ENCODE data around the gene KLK4.

The KLK4 gene, protein sequence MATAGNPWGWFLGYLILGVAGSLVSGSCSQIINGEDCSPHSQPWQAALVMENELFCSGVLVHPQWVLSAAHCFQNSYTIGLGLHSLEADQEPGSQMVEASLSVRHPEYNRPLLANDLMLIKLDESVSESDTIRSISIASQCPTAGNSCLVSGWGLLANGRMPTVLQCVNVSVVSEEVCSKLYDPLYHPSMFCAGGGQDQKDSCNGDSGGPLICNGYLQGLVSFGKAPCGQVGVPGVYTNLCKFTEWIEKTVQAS

DNA sequence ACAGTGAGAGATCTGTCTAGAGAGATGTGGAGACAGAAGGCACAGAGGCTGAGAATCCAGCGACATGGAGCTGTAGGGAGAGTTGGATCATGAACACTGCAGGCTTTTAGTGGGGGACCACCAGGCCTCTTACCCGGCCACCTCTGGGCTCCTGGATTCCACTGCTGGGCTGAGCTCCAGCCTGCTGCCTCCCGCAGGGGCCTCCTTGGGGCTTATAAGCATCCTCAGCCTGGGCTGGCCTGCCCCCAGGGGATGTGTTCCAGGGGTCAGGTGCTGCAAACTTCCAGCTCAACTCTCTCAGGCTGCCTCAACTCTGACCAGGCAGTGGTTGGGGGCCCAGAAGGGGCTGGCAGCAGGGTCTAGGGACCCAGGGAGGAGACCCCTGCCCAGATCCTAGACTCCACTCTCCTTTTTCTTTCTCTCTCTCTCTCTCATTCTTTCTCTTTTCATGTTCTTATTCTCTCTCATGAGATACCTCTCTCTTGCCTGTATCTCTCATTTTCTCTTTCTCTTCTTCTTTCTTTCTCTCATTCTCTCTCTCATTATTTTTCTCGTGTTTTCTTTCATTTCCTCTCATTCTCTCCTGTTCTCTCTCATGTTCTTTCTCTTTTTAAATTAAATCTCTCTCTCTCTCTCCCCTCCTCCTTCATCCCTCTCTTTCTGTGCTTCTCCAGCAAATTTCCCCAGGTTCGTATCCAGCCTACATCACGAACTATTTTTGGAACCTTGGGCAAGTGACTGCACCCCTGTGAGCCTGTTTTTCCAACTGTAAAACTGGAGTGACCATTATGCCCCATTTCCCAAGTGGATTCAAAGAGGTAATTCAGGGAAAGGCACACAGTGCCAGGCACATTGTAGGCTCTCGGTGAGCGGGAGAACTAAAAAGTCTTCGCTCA lies at the start of gene KLK4:
TSS of gene KLK4 (minus strand) at position 190 of the 896 bp plus-strand sequence. CDS start 657 bp downstream, outside the sequence.
- DNase-seq = no peak

DNA sequence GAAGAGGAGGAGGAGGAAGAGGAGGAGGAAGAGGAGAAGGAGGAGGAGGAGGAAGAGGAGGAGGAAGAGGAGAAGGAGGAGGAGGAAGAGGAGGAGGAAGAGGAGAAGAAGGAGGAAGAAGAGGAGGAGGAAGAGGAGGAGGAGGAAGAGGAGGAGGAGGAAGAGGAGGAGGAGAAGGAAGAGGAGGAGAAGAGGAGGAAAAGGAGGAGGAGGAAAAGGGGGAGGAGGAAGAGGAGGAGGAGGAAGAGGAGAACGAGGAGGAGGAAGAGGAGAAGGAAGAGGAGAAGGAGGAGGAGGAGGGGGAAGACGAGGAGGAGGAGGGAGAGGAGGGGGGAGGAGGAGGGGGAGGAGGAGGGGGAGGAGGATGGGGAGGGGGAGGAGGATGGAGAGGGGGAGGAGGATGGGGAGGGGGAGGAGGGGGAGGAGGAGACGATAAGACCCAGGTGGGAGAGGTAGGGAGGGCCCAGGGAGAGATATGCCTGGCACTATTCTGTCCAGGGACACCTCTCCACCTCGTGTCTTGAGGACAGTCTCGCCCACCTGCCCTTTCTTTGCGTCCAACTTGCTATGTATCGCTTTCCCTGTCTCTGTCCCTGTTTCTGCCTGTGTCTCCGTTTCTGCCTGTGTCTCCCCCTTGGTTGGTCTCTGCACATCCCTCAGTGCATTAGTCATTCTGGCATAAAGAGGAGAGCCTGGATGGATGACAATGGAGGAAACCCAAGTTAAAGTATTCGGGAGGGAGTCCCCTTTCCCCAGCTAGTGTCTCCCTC lies 48.7 kb upstream of the KLK4 start:
- DNase-seq = no peak

DNA sequence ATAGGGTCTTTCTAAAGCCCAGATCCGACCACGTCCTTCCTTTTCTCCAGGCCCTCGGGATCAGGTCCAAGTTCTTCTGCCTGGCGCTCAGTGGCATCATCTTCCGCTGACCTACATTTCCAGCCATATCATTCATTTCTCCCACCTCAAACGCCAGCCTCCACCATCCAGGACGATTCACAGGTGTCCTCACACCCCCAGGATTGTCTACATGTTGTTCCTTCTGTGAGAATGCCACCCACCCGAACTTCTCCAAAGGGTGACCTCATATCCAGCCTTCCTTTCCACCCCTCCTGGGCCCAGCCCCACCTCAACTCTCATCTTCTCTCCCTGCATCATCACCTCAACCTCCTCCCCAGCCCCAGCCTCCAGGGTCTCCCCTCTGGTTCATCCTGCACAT lies 46.4 kb upstream of the KLK4 start:
- DNase-seq = no peak

DNA sequence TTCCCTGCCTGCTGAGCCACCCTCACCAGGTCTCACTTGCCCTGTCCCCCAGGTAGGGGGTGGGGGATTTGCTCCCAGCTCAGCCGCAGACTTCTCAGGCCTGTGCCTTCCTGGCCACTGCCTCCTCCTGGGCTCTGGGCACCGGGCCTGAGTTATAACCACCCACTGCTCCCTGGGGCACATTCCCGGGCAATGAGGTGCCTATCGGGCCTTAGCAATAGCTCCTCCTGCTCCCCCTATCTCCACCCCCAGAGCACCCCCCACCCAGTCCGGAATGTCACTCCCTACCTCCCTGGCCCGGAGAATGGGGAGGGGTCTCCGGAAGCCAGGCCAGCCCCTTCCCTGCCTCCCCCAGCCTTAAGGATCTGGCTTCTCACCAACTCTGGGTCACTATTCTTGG lies 41.7 kb upstream of the KLK4 start, which contains the start of gene KLK5:
TSS of gene KLK5 (minus strand) at position 129 of the 400 bp plus-strand sequence. CDS start 381 bp downstream, outside the sequence.
- no peak for DNase-seq

DNA sequence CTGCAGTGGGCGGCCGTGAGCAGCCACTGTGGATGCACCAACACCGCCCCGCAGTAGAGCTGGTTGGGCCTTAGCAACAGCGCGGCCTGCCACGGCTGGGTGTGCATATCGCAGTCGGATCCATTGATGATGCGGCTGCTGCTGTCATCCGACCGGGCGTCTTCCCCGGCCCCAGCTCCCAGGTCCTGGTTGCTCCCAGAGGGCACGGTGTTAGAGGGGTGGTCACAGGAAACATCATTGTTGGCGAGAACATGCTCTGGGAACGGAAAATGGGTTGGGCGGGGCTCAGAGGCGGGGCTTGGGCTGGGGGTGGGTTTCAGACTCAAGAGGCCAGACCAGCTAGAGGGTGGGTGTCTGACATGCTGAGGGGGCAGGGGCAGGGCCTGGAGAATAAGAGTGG lies 38.7 kb upstream of the KLK4 start:
- no peak for DNase-seq

DNA sequence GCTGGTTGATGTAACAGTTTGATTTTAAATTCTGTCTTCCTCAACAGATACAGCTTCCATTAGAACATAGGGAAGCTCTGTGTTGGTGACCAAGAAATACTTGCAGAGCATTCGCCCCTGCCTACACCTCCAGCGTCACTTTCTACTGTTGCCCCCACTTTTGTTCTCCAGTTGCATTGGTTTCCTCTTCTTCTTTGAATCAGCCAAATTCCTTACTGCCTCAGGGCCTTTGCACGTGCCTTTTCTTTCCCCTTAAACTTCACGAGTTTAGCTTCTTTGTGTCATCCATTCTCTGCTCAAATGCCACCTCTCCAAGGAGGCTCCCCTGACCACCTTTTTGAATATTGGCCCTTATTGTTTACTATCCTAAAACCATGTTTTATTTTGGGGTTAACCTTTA lies 35.9 kb upstream of the KLK4 start:
- DNase-seq = no peak

DNA sequence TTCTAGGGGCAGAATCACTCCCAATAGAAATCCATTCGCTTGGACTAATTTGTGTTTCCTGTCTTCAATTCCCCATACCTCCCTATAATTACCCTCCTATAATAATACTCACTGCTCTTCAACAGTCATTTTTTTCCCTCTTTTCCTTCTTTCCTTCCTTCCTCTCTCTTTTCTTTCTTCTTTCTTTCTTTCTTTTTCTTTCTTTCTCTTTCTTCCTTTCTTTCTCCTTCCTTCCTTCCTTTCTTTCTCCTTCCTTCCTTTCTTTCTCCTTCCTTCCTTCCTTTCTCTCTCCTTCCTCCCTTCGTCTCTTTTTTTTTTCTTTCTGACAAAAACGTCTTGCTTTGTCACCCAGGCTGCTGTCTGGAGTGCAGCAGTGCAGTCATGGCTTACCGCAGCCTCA lies 33.6 kb upstream of the KLK4 start:
- DNase-seq = no peak

DNA sequence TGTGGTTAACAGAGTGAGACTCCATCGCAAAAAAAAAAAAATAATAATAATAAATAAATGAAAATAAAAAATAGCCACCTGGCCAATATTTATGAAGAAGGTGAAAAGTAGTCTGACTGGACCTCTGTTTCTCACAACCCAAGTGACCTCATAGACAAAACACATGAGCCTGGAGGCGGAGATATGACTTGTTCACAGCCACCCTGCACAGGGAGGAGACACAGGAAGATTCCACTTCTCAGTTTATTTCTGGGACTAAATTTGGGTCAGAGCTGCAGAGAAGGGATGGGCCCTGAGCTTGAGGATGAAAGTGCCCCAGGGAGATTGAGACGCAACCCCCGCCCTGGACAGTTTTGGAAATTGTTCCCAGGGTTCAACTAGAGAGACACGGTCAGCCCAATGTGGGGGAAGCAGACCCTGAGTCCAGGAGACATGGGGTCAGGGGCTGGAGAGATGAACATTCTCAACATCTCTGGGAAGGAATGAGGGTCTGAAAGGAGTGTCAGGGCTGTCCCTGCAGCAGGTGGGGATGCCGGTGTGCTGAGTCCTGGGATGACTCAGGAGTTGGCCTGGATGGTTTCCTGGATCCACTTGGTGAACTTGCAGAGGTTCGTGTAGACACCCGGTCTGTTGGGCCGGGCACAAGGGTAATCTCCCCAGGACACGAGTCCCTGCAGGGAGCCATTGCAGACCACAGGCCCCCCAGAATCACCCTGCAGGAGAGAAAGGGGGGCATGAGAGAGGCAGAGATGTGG lies 32.1 kb upstream of the KLK4 start:
- DNase-seq = no peak

DNA sequence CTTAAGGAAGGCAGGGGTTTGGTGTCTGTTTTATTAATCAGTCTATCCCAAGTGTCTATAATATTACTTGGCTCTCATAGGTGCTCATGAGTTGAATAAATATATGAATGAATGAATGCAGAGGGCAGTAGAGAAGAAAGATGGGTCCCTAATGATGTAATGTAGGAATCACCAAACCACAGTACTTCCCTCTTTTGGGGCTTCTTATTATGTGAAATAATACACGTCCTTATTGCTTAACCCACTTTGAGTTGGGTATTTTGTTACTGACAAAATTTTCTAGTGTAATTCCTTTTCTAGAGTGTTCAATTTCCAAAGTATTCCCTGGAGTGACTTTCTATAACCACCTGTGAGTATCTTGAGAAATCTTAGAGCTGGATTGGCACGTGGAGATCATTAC lies 28.4 kb upstream of the KLK4 start:
- DNase-seq = no peak

DNA sequence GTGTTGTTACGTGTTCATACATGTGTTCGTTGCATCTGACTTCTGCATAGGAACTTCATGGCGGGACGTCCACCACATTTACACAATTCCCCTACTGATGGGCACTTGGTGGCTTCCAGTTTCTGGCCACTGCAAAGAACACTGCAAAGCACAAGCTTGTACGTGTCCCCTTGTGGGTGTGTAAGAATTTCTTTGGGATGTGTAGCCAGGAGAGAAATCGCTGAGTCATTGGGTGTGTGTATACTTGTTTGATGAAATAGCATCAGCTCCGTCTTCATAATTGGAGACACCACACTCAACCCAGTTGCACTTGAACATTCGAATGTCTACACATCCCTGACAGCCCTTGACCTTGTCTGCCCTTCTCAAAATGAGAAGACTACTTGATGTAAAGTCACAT lies 22.4 kb upstream of the KLK4 start:
- no peak for DNase-seq

DNA sequence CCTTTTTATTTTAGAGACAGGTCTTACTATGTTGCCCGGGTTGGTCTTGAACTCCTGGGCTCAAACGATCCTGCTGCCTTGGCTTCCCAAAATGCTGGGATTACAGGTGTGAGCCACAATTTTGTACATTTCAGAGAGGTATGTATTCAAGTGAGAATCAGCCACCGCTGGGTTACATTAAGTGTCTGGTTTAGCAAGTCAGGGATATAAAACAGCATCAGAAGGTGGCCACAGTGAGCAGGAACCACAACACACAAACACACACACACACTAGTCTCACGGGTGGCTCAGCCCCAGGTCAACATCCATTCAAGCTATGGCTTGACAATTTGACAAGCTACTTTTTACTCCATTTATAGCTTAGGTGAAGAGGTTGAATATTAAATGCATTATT lies 21.5 kb upstream of the KLK4 start:
- DNase-seq = no peak

DNA sequence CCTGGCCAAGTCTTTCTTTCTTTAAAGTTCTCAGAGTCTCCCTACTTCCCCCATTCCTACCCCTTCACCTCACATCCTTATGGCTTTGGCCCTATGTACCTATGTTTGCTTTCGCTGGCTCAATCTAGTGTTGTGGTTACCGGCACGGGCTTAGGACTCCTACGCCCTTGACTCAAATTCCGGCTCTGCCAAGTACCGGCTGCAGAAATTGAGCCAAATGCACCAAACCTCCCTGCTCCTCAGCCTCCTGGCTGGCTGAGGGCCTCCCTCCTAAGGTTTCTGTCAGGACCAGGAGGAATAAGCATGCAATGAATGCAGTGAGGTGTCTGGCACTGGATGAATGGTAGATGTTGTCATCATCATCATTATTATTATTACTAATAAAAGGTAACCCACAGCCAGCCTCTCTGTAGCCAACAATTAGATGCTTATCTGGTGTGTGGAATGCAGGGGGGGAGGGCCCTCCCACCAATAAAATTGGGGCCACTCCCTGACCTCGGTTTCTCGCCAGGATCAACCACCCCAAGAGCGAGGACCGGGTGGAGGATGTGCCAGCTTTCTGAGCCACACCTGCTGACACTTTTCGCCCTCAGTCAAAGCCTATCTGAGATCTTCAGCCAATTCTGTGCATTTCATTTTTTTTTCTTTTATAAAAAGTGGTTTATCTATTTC lies 21.0 kb upstream of the KLK4 start:
- no peak for DNase-seq

DNA sequence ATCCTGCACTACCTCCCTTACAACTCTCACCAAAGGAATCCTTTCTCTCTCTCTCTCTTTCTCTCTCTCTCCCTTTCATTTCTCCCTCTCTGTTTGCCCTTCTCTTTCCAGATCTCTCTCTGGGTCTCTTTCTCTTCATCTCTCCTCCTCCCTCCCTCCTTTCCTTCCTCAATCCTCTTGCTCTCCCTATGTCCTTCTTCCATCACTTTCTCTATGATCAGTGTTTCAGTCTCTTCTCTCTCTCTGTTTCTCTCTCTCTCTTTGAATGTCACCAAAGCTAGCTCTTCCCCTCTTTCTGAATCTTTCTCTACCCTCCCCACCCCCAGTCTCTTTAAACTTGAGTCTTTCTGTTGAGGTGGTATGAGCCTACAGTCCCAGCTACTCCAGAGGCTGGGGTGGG lies 19.8 kb upstream of the KLK4 start:
- DNase-seq = no peak

DNA sequence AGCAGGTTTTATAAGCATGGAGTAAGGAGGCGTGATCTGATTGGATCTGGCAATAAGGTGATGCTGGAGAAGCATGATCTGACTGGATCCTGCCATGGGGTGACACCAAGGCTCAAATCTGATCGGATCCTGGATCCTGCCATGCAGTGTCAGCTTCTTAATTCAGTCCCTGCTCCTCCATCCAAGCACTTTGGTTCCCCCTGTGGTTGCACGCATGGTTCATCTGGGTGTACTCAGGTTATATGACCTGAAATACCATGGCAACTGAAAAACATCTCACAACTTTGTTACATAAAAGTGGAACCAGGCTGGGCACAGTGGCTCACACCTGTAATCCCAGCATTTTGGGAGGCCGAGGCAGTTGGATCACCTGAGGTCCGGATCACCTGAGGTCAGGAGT lies 17.6 kb upstream of the KLK4 start:
- no peak for DNase-seq

DNA sequence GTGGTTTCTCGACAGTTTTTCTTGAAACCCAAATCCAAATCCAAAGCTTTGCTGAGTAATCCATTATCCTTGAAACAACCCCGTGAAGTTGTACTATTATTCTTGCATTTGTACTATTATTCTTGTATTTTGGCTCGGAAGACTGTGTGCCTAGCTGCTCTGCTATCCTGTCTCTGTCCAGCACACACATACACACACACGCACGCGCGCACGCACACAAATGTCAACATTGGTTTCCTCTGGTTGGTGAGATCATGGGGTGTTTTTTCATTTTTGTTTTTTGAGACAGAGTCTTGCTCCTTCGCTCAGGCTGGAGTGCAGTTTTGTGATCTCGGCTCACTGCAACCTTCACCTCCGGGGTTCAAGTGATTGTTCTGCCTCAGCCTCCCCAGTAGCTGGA lies 14.9 kb upstream of the KLK4 start:
- no peak for DNase-seq

DNA sequence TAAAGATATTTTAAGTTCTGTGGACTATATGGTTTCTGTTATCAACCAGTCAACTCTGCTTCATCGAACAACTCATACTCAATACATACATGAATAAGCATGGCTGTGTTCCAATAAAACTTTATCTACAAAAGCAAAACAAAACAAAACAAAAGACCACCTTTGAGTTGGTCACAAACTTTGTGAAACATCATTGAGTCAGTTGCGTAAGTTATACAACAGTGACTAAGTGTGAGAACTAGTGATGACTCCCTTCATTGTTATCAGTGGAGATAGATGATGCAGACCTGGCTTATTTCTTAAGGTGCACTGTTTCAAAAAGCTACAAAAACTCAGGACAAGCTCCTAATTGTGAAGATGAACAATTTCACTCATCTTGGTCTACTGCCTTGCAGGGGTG lies 14.5 kb upstream of the KLK4 start:
- no peak for DNase-seq

DNA sequence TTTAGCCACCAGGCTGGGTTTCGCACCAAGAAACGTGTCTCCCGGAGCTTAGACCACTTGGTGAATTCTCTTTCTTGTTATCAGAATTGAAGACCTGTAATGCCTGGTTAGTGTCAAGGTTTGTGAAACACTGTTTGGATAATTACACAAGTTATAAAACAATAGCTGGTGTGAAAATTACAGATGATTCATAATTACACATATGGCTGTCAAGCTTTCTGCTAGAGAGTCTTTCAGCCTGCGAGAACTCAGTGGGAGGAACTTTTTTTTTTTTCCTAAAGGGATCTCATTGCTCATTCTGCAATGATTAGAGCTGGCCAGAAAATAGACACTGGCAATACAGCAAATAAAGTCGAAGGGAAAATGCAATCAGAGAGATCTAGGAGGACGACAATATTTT lies 13.4 kb upstream of the KLK4 start:
- no peak for DNase-seq

DNA sequence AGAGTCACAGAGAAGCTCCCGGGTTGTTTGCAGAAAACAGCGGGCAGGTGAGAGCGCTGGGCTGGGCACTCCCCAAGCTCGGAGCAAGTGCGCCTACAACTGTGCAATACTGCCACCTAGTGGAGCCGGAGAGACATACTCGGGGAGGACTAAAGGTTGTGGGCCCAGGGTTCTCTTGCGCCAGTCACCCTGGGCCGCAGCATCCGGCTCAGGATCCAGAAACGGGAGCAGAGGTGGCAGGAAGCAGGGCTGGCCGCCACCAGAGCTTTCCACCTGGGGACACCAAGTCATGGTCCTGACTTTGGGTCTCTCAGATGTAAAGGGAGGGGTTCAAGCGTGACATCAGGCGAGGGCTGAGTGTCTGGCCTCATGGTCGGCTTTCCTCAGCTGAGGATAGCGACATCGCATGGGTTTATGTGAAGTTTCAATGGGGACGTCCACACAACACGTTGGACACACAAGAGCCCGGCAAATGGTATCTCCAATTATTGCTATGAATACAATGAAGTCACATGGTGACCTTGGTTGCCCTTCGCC lies 11.2 kb upstream of the KLK4 start:
- DNase-seq = peak; percentile 74 to 81

DNA sequence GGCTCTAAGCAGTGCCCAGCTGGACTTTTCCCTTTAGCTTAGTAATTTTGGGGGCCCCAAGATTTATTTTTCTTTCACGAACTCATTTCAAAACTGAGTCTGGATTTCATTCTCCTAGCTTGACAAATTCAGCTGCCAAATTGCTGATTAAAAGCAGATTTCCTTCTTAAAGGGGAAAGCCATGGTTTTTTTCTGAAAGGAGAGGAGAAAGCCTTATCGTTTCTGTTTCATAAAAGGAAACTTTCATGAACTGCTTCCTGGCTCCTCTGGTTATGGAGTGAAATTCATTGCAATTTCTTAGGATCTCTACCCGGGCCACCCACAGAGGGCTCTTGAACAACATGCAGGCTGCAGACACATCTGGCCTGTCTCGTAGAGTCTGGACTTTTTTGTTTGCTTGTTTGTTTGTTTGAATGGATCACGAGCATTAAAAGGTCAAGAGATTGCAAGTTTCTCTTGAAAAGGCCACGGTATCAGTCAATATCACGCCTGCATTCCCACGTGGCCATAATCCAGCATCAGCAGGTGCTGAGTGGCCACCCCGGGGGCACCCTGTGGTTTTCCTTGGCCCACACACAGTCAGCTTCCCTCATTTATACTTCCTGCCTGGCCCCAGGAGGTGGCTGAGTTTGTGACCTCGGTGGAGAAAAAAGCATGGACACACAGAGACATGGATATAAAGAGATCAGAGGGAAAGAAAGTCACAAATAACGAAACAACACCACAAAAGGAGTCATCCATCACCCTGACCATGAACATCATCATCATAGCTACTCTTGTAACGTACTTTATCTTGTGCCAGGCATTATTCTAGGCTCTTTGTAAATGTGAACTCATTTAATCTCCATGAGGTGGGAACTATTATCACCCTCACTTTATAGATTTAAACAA lies 10.5 kb upstream of the KLK4 start:
- no peak for DNase-seq

DNA sequence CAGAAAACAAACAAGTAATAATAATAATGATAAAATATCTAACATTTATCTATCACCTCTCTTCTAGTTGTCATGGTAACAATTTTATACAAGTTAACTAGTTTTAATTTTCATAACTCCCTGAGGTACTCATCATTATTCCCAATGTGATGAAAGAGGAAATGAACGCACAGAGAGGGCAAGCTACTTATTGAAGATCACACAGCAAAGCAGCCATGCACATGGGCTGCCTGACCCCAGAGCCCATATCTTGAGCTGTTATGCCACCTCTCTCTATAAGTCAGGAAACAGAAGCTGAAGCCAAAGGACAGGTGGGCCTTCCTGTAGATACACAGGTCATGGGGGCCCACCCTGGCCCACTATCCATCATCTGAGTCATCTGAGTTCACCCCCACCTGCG lies 4.9 kb upstream of the KLK4 start:
- DNase-seq = no peak
